DOHH2 (cell line): ENCODE measurements around the gene TRIM41.

Experiments used
- H3F3A ChIP-seq: fragments of 200-600 bp; sonication (generic), shearing (Covaris generic); 2 replicates; pipeline ENCODE4 v1.6.0; 2016; ENCODE audit warnings: antibody characterized with exemption, mild to moderate bottlenecking; ENCODE audit not compliant: control insufficient read depth, insufficient read depth
- H3K27ac ChIP-seq: fragments of 200-600 bp; sonication (generic); 2 replicates; pipeline ENCODE4 v1.5.1; 2014; ENCODE audit warnings: low read depth, mild to moderate bottlenecking, low read length, moderate library complexity
- H3K27me3 ChIP-seq: fragments of 200-600 bp; sonication (generic); 2 replicates; pipeline ENCODE4 v1.6.1; 2014; ENCODE audit warnings: mild to moderate bottlenecking, low read length, mixed read lengths; ENCODE audit not compliant: control insufficient read depth
- H3K36me3 ChIP-seq: fragments of 200-600 bp; sonication (generic); 2 replicates; pipeline ENCODE4 v1.6.1; 2014; ENCODE audit warnings: mild to moderate bottlenecking, low read length, moderate library complexity, mixed read lengths; ENCODE audit not compliant: control insufficient read depth
- H3K4me1 ChIP-seq: fragments of 200-600 bp; sonication (generic); 2 replicates; pipeline ENCODE4 v1.6.1; 2014; ENCODE audit warnings: mild to moderate bottlenecking, low read length, mixed read lengths; ENCODE audit not compliant: control insufficient read depth
- H3K4me2 ChIP-seq: fragments of 200-600 bp; sonication (generic); 2 replicates; pipeline ENCODE4 v1.6.0; 2014; ENCODE audit warnings: mild to moderate bottlenecking, low read length, moderate library complexity
- H3K4me3 ChIP-seq: fragments of 200-600 bp; sonication (generic); 2 replicates; pipeline ENCODE4 v1.5.1; 2014; ENCODE audit warnings: mild to moderate bottlenecking, low read length, mixed read lengths
- H3K79me2 ChIP-seq: fragments of 200-600 bp; sonication (generic); 2 replicates; pipeline ENCODE4 v1.6.1; 2014; ENCODE audit warnings: mild to moderate bottlenecking, low read length, mixed read lengths; ENCODE audit not compliant: control insufficient read depth
- H3K9me2 ChIP-seq: fragments of 200-600 bp; sonication (generic); replicated peaks from 2 replicates; pipeline ENCODE4 v1.6.1; 2014; ENCODE audit warnings: mild to moderate bottlenecking, low read length, mixed read lengths; ENCODE audit not compliant: control insufficient read depth
- H3K9me3 ChIP-seq: fragments of 200-600 bp; sonication (generic); 2 replicates; pipeline ENCODE4 v1.6.1; 2014; ENCODE audit warnings: antibody characterized with exemption, low read length, mixed read lengths; ENCODE audit not compliant: control insufficient read depth, insufficient read depth
- H4K20me1 ChIP-seq: fragments of 200-600 bp; sonication (generic); 2 replicates; pipeline ENCODE4 v1.6.0; 2014; ENCODE audit warnings: low read depth, mild to moderate bottlenecking, antibody characterized with exemption, low read length, moderate library complexity; ENCODE audit not compliant: control insufficient read depth, insufficient read depth
- CTCF ChIP-seq: fragments of 200-600 bp; sonication (generic); IDR thresholded peaks from one replicate; pipeline ENCODE4 v1.5.1; 2014; ENCODE audit warnings: antibody characterized with exemption, mild to moderate bottlenecking, low read depth, low read length; ENCODE audit not compliant: poor library complexity, severe bottlenecking
- EZH2phosphoT487 ChIP-seq: fragments of 200-600 bp; sonication (generic); IDR thresholded peaks from 2 replicates; pipeline ENCODE4 v1.6.1; 2017; ENCODE audit warnings: borderline replicate concordance, mild to moderate bottlenecking, antibody characterized with exemption, low read length, moderate library complexity, mixed read lengths

TRIM41 gene

GRCh38 chr5:181224390-181225229 is 1.5 kb downstream of the TRIM41 start:
- TF ChIP-seq EZH2phosphoT487 (no peak), CTCF (no peak)
- Histone ChIP-seq H3K9me2 (no peaks in the 10 kb centered on the region), H3K9me3 (no peaks in the 10 kb centered on the region), H3K27me3 (no peaks in the 10 kb centered on the region), H3F3A (peaks cover 18% of the 10 kb centered on the region), H3K27ac (peak overlapping the region; percentile 89), H3K79me2 (peaks cover 45% of the 10 kb centered on the region), H3K36me3 (peaks cover 32% of the 10 kb centered on the region), H3K4me2 (peak overlapping the region; percentile 96), H4K20me1 (no peaks in the 10 kb centered on the region), H3K4me1 (peaks cover 46% of the 10 kb centered on the region), H3K4me3 (peak overlapping the region; percentile 88)

GRCh38 chr5:181229996-181230395 is 6.9 kb downstream of the TRIM41 start:
- no peaks in the 10 kb centered on the region for H4K20me1 ChIP-seq
- H3K36me3 ChIP-seq, result peaks cover 60% of the 10 kb centered on the region
- H3K9me3 ChIP-seq, result no peaks in the 10 kb centered on the region
- H3K4me2 ChIP-seq, result peak overlapping the region; percentile 37
- peaks cover 35% of the 10 kb centered on the region for H3K79me2 ChIP-seq
- TF ChIP-seq EZH2phosphoT487, result no peak
- no peak for TF ChIP-seq CTCF
- no peaks in the 10 kb centered on the region for H3K9me2 ChIP-seq
- H3F3A ChIP-seq, result peaks cover 12% of the 10 kb centered on the region
- H3K4me1 ChIP-seq, result peaks cover 30% of the 10 kb centered on the region
- H3K27me3 ChIP-seq, result no peaks in the 10 kb centered on the region
- no peak overlapping the region for H3K4me3 ChIP-seq
- H3K27ac ChIP-seq, result peak overlapping the region; percentile 20; the same call in 1 of the 2 replicates

GRCh38 chr5:181230551-181230950 is 7.5 kb downstream of the TRIM41 start:
- Histone ChIP-seq H3K9me2 (no peaks in the 10 kb centered on the region), H3K4me3 (no peak overlapping the region), H4K20me1 (no peaks in the 10 kb centered on the region), H3K79me2 (peaks cover 29% of the 10 kb centered on the region), H3K4me2 (peak overlapping the region; percentile 37), H3K4me1 (peaks cover 24% of the 10 kb centered on the region), H3F3A (peaks cover 18% of the 10 kb centered on the region), H3K27me3 (no peaks in the 10 kb centered on the region), H3K27ac (peak overlapping the region; percentile 20), H3K36me3 (peaks cover 60% of the 10 kb centered on the region), H3K9me3 (no peaks in the 10 kb centered on the region)
- TF ChIP-seq EZH2phosphoT487 (no peak), CTCF (no peak)
